ENCODE measurements around the gene TRIM59. TPM values are rescaled to one million over a fixed set of nuclear protein-coding genes. Genes with fewer than 3 reads are reported as not detected.

The TRIM59 gene
- total RNA-seq, 1 experiment from 2014 or later, result 25.3 TPM

GRCh38 chr3:160435095-160435494 lies 14.5 kb downstream of the TRIM59 start:
- Histone ChIP-seq H3K9me3 (ENCODE audit: low read length) (no peaks in the 10 kb centered on the region), H3K4me1 (ENCODE audit: insufficient read depth, low read length) (no peaks in the 10 kb centered on the region), H3K79me2 (ENCODE audit: low read length) (peaks cover 54% of the 10 kb centered on the region), H3K9ac (ENCODE audit: low read length) (no peak overlapping the region), H3K9me2 (replicated peaks; ENCODE audit: low read length) (no peaks in the 10 kb centered on the region), H3K4me3 (ENCODE audit: low read length) (no peak overlapping the region), H3K36me3 (ENCODE audit: low read depth, low read length) (peaks cover 75% of the 10 kb centered on the region), H3K27ac (ENCODE audit: low read length) (no peak overlapping the region), H2AFZ (ENCODE audit: low read length) (no peak overlapping the region), H3K4me2 (ENCODE audit: low read length) (no peak overlapping the region), H3K27me3 (ENCODE audit: low read length) (no peaks in the 10 kb centered on the region), H3F3A (ENCODE audit: low read length, unreplicated experiment) (peaks cover 8% of the 10 kb centered on the region), H4K20me1 (ENCODE audit: low read length) (peaks cover 19% of the 10 kb centered on the region)
- intact Hi-C loops (cut with micrococcal nuclease), result loop anchor here (10.0 kb wide), 1 partner anchor 50 kb away; no protein-coding TSS in a partner anchor
- ChIA-PET CTCF (no interaction called here), POLR2A (ENCODE audit: unreplicated experiment) (interaction anchor here (0.6 kb wide), 2 partner anchors 14 to 227 kb away, joined by 4 to 6 read pairs; no protein-coding TSS in a partner anchor)
- TF ChIP-seq EZH2 (IDR thresholded peaks at IDR 0.05; ENCODE audit: low read length, unreplicated experiment), result no peak
- no peak for TF ChIP-seq CTCF (conservative IDR thresholded peaks at IDR 0.05; ENCODE audit: low read depth, low read length)
- TF ChIP-seq EZH2phosphoT487 (IDR thresholded peaks at IDR 0.05; ENCODE audit: borderline replicate concordance, low read length), result no peak
- no TSS peak for BruUV-seq (replicated peaks)
- DNase-seq (no peak), ATAC-seq (no peak)

- Histone ChIP-seq H3K36me3 (ENCODE audit: low read depth, low read length) (peaks cover 81% of the 10 kb centered on the region), H3F3A (ENCODE audit: low read length, unreplicated experiment) (peaks cover 8% of the 10 kb centered on the region), H3K4me2 (ENCODE audit: low read length) (no peak overlapping the region), H3K9me3 (ENCODE audit: low read length) (no peaks in the 10 kb centered on the region), H3K27me3 (ENCODE audit: low read length) (no peaks in the 10 kb centered on the region), H3K9me2 (replicated peaks; ENCODE audit: low read length) (no peaks in the 10 kb centered on the region), H3K9ac (ENCODE audit: low read length) (no peak overlapping the region), H2AFZ (ENCODE audit: low read length) (no peak overlapping the region), H4K20me1 (ENCODE audit: low read length) (peaks cover 19% of the 10 kb centered on the region), H3K79me2 (ENCODE audit: low read length) (peaks cover 47% of the 10 kb centered on the region), H3K27ac (ENCODE audit: low read length) (no peak overlapping the region), H3K4me1 (ENCODE audit: insufficient read depth, low read length) (no peaks in the 10 kb centered on the region), H3K4me3 (ENCODE audit: low read length) (no peak overlapping the region)
- intact Hi-C loops (cut with micrococcal nuclease), result loop anchor here (10.0 kb wide), 1 partner anchor 51 kb away; no protein-coding TSS in a partner anchor
- no TSS peak for BruUV-seq (replicated peaks)
- ATAC-seq, result no peak
- no peak for DNase-seq
- POLR2A ChIA-PET (ENCODE audit: unreplicated experiment), result interaction anchor here (0.5 kb wide), 1 partner anchor 1059 kb away, joined by 4 read pairs; no protein-coding TSS in a partner anchor
- TF ChIP-seq EZH2 (IDR thresholded peaks at IDR 0.05; ENCODE audit: low read length, unreplicated experiment) (no peak), CTCF (conservative IDR thresholded peaks at IDR 0.05; ENCODE audit: low read depth, low read length) (no peak), EZH2phosphoT487 (IDR thresholded peaks at IDR 0.05; ENCODE audit: borderline replicate concordance, low read length) (no peak)
- CTCF ChIA-PET, result no interaction called here
Measured at GRCh38 chr3:160434071-160434470, 15.5 kb downstream of the TRIM59 start.

- peaks cover 13% of the 10 kb centered on the region; the same call in 1 of the 2 replicates for H3K79me2 ChIP-seq (ENCODE audit: low read length)
- no peaks in the 10 kb centered on the region for H3K9me2 ChIP-seq (replicated peaks; ENCODE audit: low read length)
- CTCF ChIA-PET, result no interaction called here
- H3K36me3 ChIP-seq (ENCODE audit: low read depth, low read length), result peaks cover 93% of the 10 kb centered on the region
- no peaks in the 10 kb centered on the region for H3K27me3 ChIP-seq (ENCODE audit: low read length)
- no peak overlapping the region for H3K27ac ChIP-seq (ENCODE audit: low read length)
- TF ChIP-seq EZH2phosphoT487 (IDR thresholded peaks at IDR 0.05; ENCODE audit: borderline replicate concordance, low read length) (no peak), EZH2 (IDR thresholded peaks at IDR 0.05; ENCODE audit: low read length, unreplicated experiment) (no peak), CTCF (conservative IDR thresholded peaks at IDR 0.05; ENCODE audit: low read depth, low read length) (no peak)
- POLR2A ChIA-PET (ENCODE audit: unreplicated experiment), result no interaction called here
- H2AFZ ChIP-seq (ENCODE audit: low read length), result no peak overlapping the region
- H4K20me1 ChIP-seq (ENCODE audit: low read length), result peaks cover 7% of the 10 kb centered on the region; the same call in 1 of the 2 replicates
- DNase-seq, result no peak
- no TSS peak for BruUV-seq (replicated peaks)
- H3K4me2 ChIP-seq (ENCODE audit: low read length), result no peak overlapping the region
- intact Hi-C loops (cut with micrococcal nuclease), result no loop called here
- H3K9me3 ChIP-seq (ENCODE audit: low read length), result no peaks in the 10 kb centered on the region
- ATAC-seq, result no peak
- no peak overlapping the region for H3K4me3 ChIP-seq (ENCODE audit: low read length)
- no peaks in the 10 kb centered on the region for H3K4me1 ChIP-seq (ENCODE audit: insufficient read depth, low read length)
- no peak overlapping the region for H3K9ac ChIP-seq (ENCODE audit: low read length)
- H3F3A ChIP-seq (ENCODE audit: low read length, unreplicated experiment), result peaks cover 5% of the 10 kb centered on the region
Measured at GRCh38 chr3:160427832-160428424, 21.7 kb downstream of the TRIM59 start.

All from PC-3 (cell line).